ENCODE data around the gene COX4I2. TPM values are rescaled to one million over a fixed set of nuclear protein-coding genes. Genes with fewer than 3 reads are reported as not detected.
A peak's percentile ranks its signal among the peaks of the same experiment; 100 is the strongest.
"Not testable (repeated sequence)": the region's sequence is repeated elsewhere in the genome, so short reads cannot be mapped to it uniquely, and the experiment has no call there.

The COX4I2 gene
- total RNA-seq, 1 donor from 2014 or later: 7.6 TPM

DNA sequence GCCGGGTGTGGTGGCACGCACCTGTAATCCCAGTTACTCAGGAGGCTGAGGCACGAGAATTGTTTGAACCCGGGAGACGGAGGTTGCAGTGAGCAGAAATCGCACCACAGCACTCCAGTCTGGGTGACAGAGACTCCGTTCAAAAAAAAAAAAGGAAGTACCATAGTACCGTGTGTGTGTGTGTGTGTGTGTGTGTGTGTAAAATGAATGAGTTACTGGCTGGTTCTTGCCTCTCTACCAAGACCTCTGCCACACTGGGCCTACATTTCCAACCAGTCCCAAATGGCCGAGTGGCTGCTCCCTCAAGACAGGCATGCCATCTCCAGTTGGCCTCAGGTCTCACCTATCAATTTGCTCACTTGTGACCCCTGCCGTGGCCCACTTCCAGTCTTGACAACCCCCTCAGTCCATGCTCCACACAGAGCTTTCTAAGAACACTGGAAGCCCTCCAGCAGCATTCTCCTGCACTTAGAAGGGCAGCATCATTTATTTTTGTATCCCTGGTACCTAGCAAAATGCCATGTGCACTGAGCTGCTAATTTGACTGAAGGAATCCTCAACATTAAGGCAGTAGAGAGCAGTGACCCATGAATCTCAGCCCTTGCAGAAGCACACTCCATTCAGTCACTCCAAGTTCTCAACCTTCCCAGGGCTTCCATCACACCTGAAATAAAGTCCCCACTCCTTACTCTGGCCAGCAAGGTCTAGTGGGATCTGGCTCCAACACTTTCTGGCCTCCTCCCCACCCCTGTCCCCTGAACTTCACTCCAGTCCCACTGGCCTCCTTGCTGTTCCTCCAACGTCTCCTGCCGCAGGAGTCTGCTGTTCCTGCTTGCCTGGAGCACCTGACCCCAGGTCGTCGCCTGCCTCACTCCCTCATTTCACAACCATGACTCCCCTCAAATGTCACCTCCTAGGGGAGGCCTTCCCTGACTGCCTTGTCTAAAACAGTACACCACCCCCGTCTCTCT, 29.9 kb downstream of the COX4I2 start:
- TF ChIP-seq CTCF (IDR thresholded peaks at IDR 0.05; ENCODE audit: borderline replicate concordance): no peak
- peak overlapping the region; percentile 95 for H3K27ac ChIP-seq (replicated peaks)
- H3K4me1 ChIP-seq: peaks cover 96% of the 10 kb centered on the region
- DNase-seq: no peak
- H3K9me3 ChIP-seq (replicated peaks): no peaks in the 10 kb centered on the region
- H3K4me3 ChIP-seq: peak overlapping the region; percentile 30
- H3K36me3 ChIP-seq: peaks cover 28% of the 10 kb centered on the region
- no peaks in the 10 kb centered on the region for H3K27me3 ChIP-seq (ENCODE audit: low read depth)
- intact Hi-C loops (cut with micrococcal nuclease): no loop called here

DNA sequence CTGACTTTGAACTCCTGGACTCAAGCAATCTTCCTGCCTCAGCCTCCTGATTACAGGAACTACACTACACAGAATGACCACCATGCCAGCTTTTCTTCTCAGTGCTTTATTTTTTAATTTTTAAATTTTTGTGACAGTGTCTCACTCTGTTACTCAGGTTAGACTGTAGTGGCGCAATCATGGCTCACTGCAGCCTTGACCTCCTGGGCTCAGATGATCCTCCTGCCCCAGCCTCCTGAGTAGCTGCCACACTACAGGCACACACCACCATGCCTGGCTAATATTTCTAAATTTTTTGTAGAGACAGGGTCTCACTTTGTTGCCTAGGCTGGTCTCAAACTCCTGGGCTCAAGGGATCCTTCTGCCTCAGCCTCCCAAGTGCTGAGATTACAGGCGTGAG, 31.2 kb downstream of the COX4I2 start:
- DNase-seq; H3K9me3 ChIP-seq (replicated peaks); H3K27me3 ChIP-seq (ENCODE audit: low read depth); H3K4me3 ChIP-seq; intact Hi-C loops (cut with micrococcal nuclease): not testable (repeated sequence)
- Histone ChIP-seq H3K36me3 (peaks cover 22% of the 10 kb centered on the region), H3K4me1 (peaks cover 100% of the 10 kb centered on the region), H3K27ac (replicated peaks) (peak overlapping the region; percentile 95)

DNA sequence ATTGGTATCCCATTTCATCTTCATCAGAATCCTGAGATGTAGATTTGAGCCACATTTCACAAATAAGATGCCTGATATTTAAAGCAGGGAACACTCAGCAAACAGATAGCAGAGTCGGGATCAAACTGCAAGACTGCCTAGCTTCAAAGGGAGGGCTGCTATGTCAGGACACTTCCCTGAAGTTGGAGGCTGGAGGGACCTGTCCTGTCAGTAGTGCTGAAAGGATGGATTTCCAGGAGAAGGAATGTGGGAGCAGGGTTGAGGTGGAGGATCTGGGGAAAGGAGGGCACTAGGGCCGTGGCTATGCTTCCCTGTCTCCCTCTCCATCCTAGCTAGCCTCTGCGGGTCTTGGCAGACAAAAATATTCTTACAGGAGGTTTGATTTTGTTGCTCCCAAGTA, 32.2 kb downstream of the COX4I2 start:
- TF ChIP-seq CTCF (IDR thresholded peaks at IDR 0.05; ENCODE audit: borderline replicate concordance): no peak
- H3K27ac ChIP-seq (replicated peaks): peak overlapping the region; percentile 95
- intact Hi-C loops (cut with micrococcal nuclease): loop anchor here (5.0 kb wide), 1 partner anchor 52 kb away; the partner anchor contains the start of gene BCL2L1
- H3K27me3 ChIP-seq (ENCODE audit: low read depth): no peaks in the 10 kb centered on the region
- H3K9me3 ChIP-seq (replicated peaks): no peaks in the 10 kb centered on the region
- no peak for DNase-seq
- H3K4me3 ChIP-seq: peak overlapping the region; percentile 33
- peaks cover 13% of the 10 kb centered on the region for H3K36me3 ChIP-seq
- peaks cover 100% of the 10 kb centered on the region for H3K4me1 ChIP-seq

- no peaks in the 10 kb centered on the region for H3K27me3 ChIP-seq (ENCODE audit: low read depth)
- H3K4me3 ChIP-seq: peak overlapping the region; percentile 33
- H3K36me3 ChIP-seq: peaks cover 6% of the 10 kb centered on the region
- TF ChIP-seq CTCF (IDR thresholded peaks at IDR 0.05; ENCODE audit: borderline replicate concordance): no peak
- H3K9me3 ChIP-seq (replicated peaks): no peaks in the 10 kb centered on the region
- H3K4me1 ChIP-seq: peaks cover 100% of the 10 kb centered on the region
- DNase-seq: peak; percentile 78
- intact Hi-C loops (cut with micrococcal nuclease): loop anchor here (5.0 kb wide), 1 partner anchor 52 kb away; the partner anchor contains the start of gene BCL2L1
- H3K27ac ChIP-seq (replicated peaks): peak overlapping the region; percentile 95
Observed at GRCh38 chr20:31670371-31671228, 32.9 kb downstream of the COX4I2 start.

DNA sequence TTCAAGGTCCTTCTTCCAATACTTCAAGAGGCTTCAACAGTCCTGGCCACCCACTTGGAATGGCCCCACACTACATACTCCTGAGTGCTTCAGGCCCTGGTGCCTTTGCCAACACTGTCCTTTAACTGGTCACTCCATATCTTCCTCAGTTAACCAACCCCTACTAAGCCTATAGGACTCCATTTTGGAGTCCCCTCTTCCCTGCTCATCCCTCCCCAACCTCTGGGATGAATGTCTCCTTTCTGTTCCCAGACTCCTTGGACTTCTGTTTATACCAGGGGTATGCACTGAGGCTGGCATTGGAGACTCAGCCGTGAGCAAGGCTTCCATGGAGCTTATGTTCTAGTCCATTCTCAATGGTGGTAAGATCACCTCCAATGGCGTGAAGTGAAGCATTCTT, 33.6 kb downstream of the COX4I2 start:
- no peaks in the 10 kb centered on the region for H3K9me3 ChIP-seq (replicated peaks)
- H3K27ac ChIP-seq (replicated peaks): peak overlapping the region; percentile 95
- no peaks in the 10 kb centered on the region for H3K27me3 ChIP-seq (ENCODE audit: low read depth)
- peaks cover 100% of the 10 kb centered on the region for H3K4me1 ChIP-seq
- no peak for TF ChIP-seq CTCF (IDR thresholded peaks at IDR 0.05; ENCODE audit: borderline replicate concordance)
- peak overlapping the region; percentile 33 for H3K4me3 ChIP-seq
- no peak for DNase-seq
- intact Hi-C loops (cut with micrococcal nuclease): loop anchor here (5.0 kb wide), 1 partner anchor 51 kb away; the partner anchor contains the start of gene BCL2L1
- no peaks in the 10 kb centered on the region for H3K36me3 ChIP-seq

All from left ventricle myocardium inferior (tissue), 1 donor.